ENCODE results near the gene BAG2. TPM values are rescaled to one million over a fixed set of nuclear protein-coding genes. Genes with fewer than 3 reads are reported as not detected.

Gene BAG2
- total RNA-seq, 1 donor from 2014 or later, result 7.3 TPM

DNA sequence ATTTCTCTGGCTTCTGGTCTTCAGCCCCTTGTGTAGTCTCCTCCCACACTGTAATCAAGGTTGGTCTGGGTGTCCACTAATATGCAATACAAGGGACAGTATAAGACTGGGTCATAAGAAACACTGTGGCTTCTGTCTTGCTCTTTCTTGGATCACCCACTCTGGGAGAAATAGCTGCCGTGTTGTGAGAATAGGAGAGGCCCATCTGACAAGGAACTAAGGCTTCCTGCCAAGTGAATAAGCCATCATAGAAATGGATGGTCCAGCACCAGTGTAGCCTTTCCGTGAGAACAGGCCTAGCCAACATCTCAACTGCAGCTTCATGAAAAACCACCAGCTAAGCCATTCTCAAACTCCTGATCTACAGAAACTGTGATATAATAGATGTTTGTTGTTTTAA is 23.3 kb downstream of the BAG2 start:
- no peaks in the 10 kb centered on the region for H3K9me3 ChIP-seq (ENCODE audit: control insufficient read depth in 3 of 3, low read length in 3 of 3)
- H3K9ac ChIP-seq (ENCODE audit: low read depth in 1 of 3, low read length in 3 of 3), result no peak overlapping the region
- no peak overlapping the region for H3K27ac ChIP-seq (ENCODE audit: low read depth, low read length)
- peaks cover 0 to 3% (median 0%) of the 10 kb centered on the region in 3 donors for H3K36me3 ChIP-seq (ENCODE audit: control insufficient read depth in 3 of 3, insufficient read depth in 3 of 3, low read length in 3 of 3)
- no peaks in the 10 kb centered on the region for H3K4me1 ChIP-seq (ENCODE audit: control insufficient read depth in 3 of 3, insufficient read depth in 3 of 3, low read length in 3 of 3)
- no peaks in the 10 kb centered on the region for H3K27me3 ChIP-seq (ENCODE audit: control insufficient read depth in 3 of 3, insufficient read depth in 3 of 3, low read length in 3 of 3)
- H3K4me3 ChIP-seq (ENCODE audit: low read length in 3 of 3), result no peak overlapping the region

DNA sequence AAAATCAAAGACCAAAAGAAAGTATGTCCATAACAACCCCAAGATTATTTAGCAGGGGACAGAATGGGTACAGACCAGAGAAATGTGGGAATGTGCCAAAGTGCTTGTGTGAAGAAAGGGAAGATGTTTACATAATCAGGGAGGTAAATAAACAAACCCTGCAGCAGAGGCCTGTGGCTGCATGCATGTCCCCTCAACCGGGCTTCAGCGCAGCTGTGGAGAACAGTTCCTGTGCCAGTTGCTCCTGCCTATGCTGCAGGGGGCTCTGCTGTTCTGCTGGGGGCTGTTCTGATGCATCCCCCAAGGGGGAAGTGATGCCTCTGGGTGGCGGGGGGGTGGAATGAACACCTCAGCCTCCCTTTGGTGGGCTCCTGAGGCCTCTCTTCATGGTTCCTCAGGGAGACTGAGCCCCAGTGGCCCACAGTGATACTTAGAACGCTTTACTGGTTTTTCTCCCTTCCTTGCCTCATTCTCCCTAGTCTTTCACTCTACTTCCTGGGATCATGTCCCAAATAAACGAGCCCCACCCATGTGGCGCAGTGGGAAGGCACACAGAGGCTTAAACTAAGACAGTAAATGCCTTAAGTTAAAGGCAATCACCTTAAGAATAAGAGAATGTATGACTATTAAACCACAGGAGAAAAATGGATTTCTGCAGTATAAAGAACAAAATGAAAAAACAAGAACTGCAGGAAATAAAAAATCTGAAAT is 27.0 kb downstream of the BAG2 start:
- no peaks in the 10 kb centered on the region for H3K9me3 ChIP-seq (ENCODE audit: control insufficient read depth in 3 of 3, low read length in 3 of 3)
- no peaks in the 10 kb centered on the region for H3K27me3 ChIP-seq (ENCODE audit: control insufficient read depth in 3 of 3, insufficient read depth in 3 of 3, low read length in 3 of 3)
- H3K36me3 ChIP-seq (ENCODE audit: control insufficient read depth in 3 of 3, insufficient read depth in 3 of 3, low read length in 3 of 3), result no peaks in the 10 kb centered on the region
- H3K27ac ChIP-seq (ENCODE audit: low read depth, low read length), result no peak overlapping the region
- H3K9ac ChIP-seq (ENCODE audit: low read depth in 1 of 3, low read length in 3 of 3), result no peak overlapping the region
- no peaks in the 10 kb centered on the region for H3K4me1 ChIP-seq (ENCODE audit: control insufficient read depth in 3 of 3, insufficient read depth in 3 of 3, low read length in 3 of 3)
- H3K4me3 ChIP-seq (ENCODE audit: low read length in 3 of 3), result no peak overlapping the region

DNA sequence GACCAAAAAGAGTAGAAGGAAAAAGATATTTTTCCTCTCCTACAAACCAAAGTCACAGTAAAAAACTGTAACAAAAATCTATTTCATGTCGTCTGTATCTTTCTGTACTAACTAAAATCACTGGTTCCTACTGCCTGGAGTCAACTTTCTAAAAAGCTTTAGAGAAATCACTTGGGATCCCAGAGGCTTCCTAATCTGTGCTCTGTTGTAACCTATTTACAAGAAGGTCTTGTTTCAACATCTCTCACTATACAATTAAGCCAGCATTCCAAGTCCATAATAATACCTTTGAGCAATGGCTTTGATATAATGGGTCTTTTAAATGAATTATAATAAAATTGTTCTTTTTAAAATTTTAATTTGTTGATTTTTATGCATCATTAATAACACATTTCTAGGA is 29.6 kb downstream of the BAG2 start:
- H3K27me3 ChIP-seq (ENCODE audit: control insufficient read depth in 3 of 3, insufficient read depth in 3 of 3, low read length in 3 of 3), result no peaks in the 10 kb centered on the region
- H3K4me3 ChIP-seq (ENCODE audit: low read length in 3 of 3), result no peak overlapping the region
- no peak overlapping the region for H3K9ac ChIP-seq (ENCODE audit: low read depth in 1 of 3, low read length in 3 of 3)
- no peaks in the 10 kb centered on the region for H3K4me1 ChIP-seq (ENCODE audit: control insufficient read depth in 3 of 3, insufficient read depth in 3 of 3, low read length in 3 of 3)
- no peak overlapping the region for H3K27ac ChIP-seq (ENCODE audit: low read depth, low read length)
- no peaks in the 10 kb centered on the region for H3K9me3 ChIP-seq (ENCODE audit: control insufficient read depth in 3 of 3, low read length in 3 of 3)
- no peaks in the 10 kb centered on the region for H3K36me3 ChIP-seq (ENCODE audit: control insufficient read depth in 3 of 3, insufficient read depth in 3 of 3, low read length in 3 of 3)

DNA sequence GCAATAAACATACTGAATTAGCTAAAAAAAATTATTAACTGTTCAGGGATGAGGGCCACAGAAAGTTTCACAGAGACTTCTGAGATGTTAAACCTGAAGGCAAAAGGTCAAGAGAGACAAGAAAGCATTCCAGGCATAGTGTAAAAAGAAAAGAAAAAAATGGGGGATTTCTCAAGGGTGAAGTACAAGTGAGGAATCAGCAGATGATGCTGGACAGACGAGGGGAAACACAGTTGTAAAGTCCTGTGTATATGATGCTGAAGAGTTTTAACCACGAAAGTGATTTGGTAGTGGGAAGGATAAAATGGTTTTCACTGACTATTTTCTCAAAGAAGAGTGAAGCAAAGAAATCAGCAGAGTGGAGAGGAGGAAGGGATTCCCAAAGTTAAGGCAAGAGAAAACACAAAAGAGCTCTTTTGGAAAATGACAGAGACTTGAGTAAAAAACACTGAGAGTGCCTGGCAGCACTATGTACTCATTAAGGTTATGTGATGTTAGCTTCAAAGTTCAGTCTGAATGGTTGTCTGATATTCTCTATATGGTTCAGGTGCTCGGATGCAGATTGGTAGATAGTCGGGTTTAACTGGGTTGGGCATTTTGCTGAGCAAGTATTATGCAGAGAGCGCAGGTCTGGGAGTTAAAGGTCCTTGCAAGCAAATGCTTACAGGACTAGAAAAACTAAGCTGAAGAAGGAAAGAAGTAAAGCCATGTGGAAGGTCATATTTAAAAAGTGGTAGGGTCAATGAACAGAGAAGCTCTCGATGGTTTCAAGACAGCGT is 33.6 kb downstream of the BAG2 start:
- no peaks in the 10 kb centered on the region for H3K9me3 ChIP-seq (ENCODE audit: control insufficient read depth in 3 of 3, low read length in 3 of 3)
- no peaks in the 10 kb centered on the region for H3K4me1 ChIP-seq (ENCODE audit: control insufficient read depth in 3 of 3, insufficient read depth in 3 of 3, low read length in 3 of 3)
- H3K27ac ChIP-seq (ENCODE audit: low read depth, low read length), result no peak overlapping the region
- no peaks in the 10 kb centered on the region for H3K36me3 ChIP-seq (ENCODE audit: control insufficient read depth in 3 of 3, insufficient read depth in 3 of 3, low read length in 3 of 3)
- H3K27me3 ChIP-seq (ENCODE audit: control insufficient read depth in 3 of 3, insufficient read depth in 3 of 3, low read length in 3 of 3), result no peaks in the 10 kb centered on the region
- H3K9ac ChIP-seq (ENCODE audit: low read depth in 1 of 3, low read length in 3 of 3), result no peak overlapping the region
- no peak overlapping the region for H3K4me3 ChIP-seq (ENCODE audit: low read length in 3 of 3)

DNA sequence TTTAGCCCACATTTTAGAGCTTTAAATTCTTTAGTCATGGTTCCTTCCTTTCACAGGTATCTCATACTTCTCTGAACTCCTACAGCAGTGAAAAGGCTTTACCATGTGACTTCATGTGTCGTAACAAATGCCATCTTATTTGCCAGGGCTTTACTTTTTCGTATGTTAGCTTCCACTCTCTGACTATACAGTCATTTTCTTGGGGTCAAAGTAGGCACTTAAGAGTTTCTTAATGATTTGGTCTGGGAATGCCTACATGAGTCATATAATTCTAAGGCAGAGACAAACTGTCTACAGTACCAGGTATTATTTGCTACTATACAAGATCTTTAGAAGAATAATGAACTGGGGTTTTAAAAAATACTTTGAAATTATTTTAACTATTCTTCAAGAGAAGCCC is 35.0 kb downstream of the BAG2 start:
- Histone ChIP-seq H3K4me3 (ENCODE audit: low read length in 3 of 3) (no peak overlapping the region), H3K9ac (ENCODE audit: low read depth in 1 of 3, low read length in 3 of 3) (no peak overlapping the region), H3K27ac (ENCODE audit: low read depth, low read length) (no peak overlapping the region), H3K4me1 (ENCODE audit: control insufficient read depth in 3 of 3, insufficient read depth in 3 of 3, low read length in 3 of 3) (no peaks in the 10 kb centered on the region), H3K9me3 (ENCODE audit: control insufficient read depth in 3 of 3, low read length in 3 of 3) (no peaks in the 10 kb centered on the region), H3K36me3 (ENCODE audit: control insufficient read depth in 3 of 3, insufficient read depth in 3 of 3, low read length in 3 of 3) (no peaks in the 10 kb centered on the region), H3K27me3 (ENCODE audit: control insufficient read depth in 3 of 3, insufficient read depth in 3 of 3, low read length in 3 of 3) (no peaks in the 10 kb centered on the region)

DNA sequence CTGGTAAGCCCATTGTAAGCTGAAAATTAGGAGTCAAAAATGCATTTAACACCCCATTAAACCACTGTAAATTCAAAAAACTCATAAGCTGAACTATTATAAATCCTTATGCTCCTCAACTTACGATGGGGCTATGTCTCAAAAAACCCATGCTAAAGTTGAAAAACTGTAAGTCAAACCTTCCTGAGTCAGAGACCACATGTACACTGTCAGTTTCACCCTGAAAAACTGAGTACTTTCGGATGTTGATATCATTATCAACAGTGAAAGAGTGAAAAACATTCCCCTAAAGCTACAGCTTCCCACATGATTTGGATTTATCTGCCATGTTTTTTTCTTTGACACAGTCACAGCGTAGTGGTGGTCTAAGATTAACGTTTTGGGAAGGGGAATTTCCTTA is 35.7 kb downstream of the BAG2 start:
- H3K36me3 ChIP-seq (ENCODE audit: control insufficient read depth in 3 of 3, insufficient read depth in 3 of 3, low read length in 3 of 3), result no peaks in the 10 kb centered on the region
- no peak overlapping the region for H3K9ac ChIP-seq (ENCODE audit: low read depth in 1 of 3, low read length in 3 of 3)
- no peak overlapping the region for H3K27ac ChIP-seq (ENCODE audit: low read depth, low read length)
- H3K4me3 ChIP-seq (ENCODE audit: low read length in 3 of 3), result no peak overlapping the region
- no peaks in the 10 kb centered on the region for H3K27me3 ChIP-seq (ENCODE audit: control insufficient read depth in 3 of 3, insufficient read depth in 3 of 3, low read length in 3 of 3)
- H3K4me1 ChIP-seq (ENCODE audit: control insufficient read depth in 3 of 3, insufficient read depth in 3 of 3, low read length in 3 of 3), result no peaks in the 10 kb centered on the region
- no peaks in the 10 kb centered on the region for H3K9me3 ChIP-seq (ENCODE audit: control insufficient read depth in 3 of 3, low read length in 3 of 3)

DNA sequence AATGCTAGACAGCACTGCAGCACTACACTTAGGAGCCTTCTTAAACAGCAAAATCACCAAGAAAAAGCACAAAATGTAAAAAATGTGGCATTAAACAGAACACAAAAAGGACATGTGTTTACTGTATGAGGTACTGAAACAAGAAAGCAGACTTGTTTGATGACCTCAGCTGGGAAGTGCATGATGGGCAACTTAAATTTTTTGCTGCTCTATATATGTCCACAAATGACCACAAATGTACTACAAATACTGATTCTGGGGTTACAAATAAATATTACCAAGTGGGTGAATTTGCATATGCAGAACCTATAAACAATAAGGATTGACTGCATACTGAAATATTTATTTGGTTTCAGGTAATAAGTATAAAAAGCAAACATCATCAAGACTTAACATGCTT is 36.9 kb downstream of the BAG2 start:
- no peaks in the 10 kb centered on the region for H3K4me1 ChIP-seq (ENCODE audit: control insufficient read depth in 3 of 3, insufficient read depth in 3 of 3, low read length in 3 of 3)
- no peaks in the 10 kb centered on the region for H3K36me3 ChIP-seq (ENCODE audit: control insufficient read depth in 3 of 3, insufficient read depth in 3 of 3, low read length in 3 of 3)
- H3K27ac ChIP-seq (ENCODE audit: low read depth, low read length), result no peak overlapping the region
- H3K9ac ChIP-seq (ENCODE audit: low read depth in 1 of 3, low read length in 3 of 3), result no peak overlapping the region
- no peak overlapping the region for H3K4me3 ChIP-seq (ENCODE audit: low read length in 3 of 3)
- H3K9me3 ChIP-seq (ENCODE audit: control insufficient read depth in 3 of 3, low read length in 3 of 3), result no peaks in the 10 kb centered on the region
- no peaks in the 10 kb centered on the region for H3K27me3 ChIP-seq (ENCODE audit: control insufficient read depth in 3 of 3, insufficient read depth in 3 of 3, low read length in 3 of 3)

DNA sequence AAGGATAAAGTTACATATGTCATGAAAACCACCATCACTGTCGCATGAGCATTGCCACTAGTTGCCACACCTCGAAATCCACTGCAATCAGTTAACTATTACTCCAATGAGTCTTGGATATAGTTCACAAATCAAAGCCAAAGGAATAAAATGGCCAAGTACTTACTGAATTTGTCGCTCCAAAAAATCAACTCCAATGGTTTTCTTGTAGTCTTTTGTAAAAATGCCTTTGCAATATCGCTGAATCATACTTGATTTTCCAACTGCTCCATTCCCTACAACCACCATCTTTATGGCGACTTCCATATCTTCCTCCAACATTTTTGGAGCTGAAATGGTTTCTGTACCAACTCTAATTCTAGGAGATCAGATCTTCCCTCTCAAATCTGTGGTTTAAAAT is 37.9 kb downstream of the BAG2 start:
- Histone ChIP-seq H3K4me3 (ENCODE audit: low read length in 3 of 3) (no peak overlapping the region), H3K27me3 (ENCODE audit: control insufficient read depth in 3 of 3, insufficient read depth in 3 of 3, low read length in 3 of 3) (no peaks in the 10 kb centered on the region), H3K9me3 (ENCODE audit: control insufficient read depth in 3 of 3, low read length in 3 of 3) (no peaks in the 10 kb centered on the region), H3K4me1 (ENCODE audit: control insufficient read depth in 3 of 3, insufficient read depth in 3 of 3, low read length in 3 of 3) (no peaks in the 10 kb centered on the region), H3K27ac (ENCODE audit: low read depth, low read length) (no peak overlapping the region), H3K9ac (ENCODE audit: low read depth in 1 of 3, low read length in 3 of 3) (no peak overlapping the region), H3K36me3 (ENCODE audit: control insufficient read depth in 3 of 3, insufficient read depth in 3 of 3, low read length in 3 of 3) (no peaks in the 10 kb centered on the region)

DNA sequence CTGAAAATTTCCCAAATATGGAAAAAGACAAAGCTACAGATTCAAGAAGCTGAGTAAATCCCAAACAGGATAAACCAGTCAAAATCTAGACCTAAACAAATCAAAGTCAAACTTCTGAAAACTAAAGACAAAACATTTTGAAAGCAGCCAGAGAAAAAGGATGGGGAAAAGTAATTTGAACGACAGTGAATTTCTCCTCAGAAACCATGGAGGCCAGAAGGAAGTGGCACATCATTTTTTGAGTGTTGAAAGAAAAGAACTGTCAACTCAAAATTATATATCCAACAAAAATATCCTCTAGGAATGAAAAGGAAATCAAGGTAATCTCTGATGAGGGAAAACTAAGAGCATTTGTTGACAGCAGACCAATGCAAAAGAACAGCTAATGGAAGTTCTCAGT is 43.1 kb downstream of the BAG2 start:
- no peak overlapping the region for H3K9ac ChIP-seq (ENCODE audit: low read depth in 1 of 3, low read length in 3 of 3)
- no peak overlapping the region for H3K27ac ChIP-seq (ENCODE audit: low read depth, low read length)
- H3K4me3 ChIP-seq (ENCODE audit: low read length in 3 of 3), result no peak overlapping the region
- no peaks in the 10 kb centered on the region for H3K27me3 ChIP-seq (ENCODE audit: control insufficient read depth in 3 of 3, insufficient read depth in 3 of 3, low read length in 3 of 3)
- no peaks in the 10 kb centered on the region for H3K36me3 ChIP-seq (ENCODE audit: control insufficient read depth in 3 of 3, insufficient read depth in 3 of 3, low read length in 3 of 3)
- no peaks in the 10 kb centered on the region for H3K9me3 ChIP-seq (ENCODE audit: control insufficient read depth in 3 of 3, low read length in 3 of 3)
- H3K4me1 ChIP-seq (ENCODE audit: control insufficient read depth in 3 of 3, insufficient read depth in 3 of 3, low read length in 3 of 3), result peaks cover 0 to 3% (median 0%) of the 10 kb centered on the region in 3 donors

DNA sequence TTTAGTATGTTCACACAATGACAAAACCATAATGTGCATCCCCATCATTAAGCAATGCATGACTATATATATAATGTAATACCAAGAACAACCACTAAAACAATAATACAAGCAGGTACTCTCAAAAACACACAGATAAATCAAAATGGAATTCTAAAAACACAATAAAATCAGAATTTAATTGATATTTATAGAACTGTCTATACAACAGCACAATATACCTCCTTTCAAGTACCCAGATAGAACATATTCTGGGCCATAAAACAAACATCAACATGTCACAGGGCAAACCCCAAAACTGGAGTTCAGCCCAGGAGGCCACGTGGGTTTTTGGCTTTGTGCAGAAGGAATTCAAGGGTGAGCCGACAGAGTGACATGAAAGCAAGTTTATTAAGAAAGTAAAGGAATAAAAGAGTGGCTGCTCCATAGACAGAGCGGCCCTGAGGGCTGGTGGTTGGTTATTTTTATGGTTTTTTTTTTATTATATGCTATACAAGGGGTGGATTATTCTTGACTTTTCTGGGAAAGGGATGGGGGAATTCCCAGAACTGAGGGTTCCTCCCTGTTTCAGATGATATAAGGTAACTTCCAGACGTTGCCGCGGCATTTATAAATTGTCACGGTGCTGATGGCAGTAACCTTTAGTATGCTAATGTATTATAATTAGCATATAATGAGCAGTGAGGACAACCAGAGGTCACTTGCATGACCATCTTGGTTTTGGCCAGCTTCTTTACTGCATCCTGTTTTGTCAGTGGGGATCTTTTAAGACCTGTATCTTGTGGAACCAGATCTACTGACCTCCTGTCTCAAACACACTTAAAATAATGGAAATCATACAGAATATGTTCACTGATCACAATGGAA is 44.3 kb downstream of the BAG2 start:
- H3K9me3 ChIP-seq (ENCODE audit: control insufficient read depth in 3 of 3, low read length in 3 of 3), result no peaks in the 10 kb centered on the region
- H3K4me3 ChIP-seq (ENCODE audit: low read length in 3 of 3), result no peak overlapping the region
- H3K36me3 ChIP-seq (ENCODE audit: control insufficient read depth in 3 of 3, insufficient read depth in 3 of 3, low read length in 3 of 3), result no peaks in the 10 kb centered on the region
- no peak overlapping the region for H3K9ac ChIP-seq (ENCODE audit: low read depth in 1 of 3, low read length in 3 of 3)
- H3K4me1 ChIP-seq (ENCODE audit: control insufficient read depth in 3 of 3, insufficient read depth in 3 of 3, low read length in 3 of 3), result peaks cover 2 to 8% (median 5%) of the 10 kb centered on the region in 3 donors
- no peak overlapping the region for H3K27ac ChIP-seq (ENCODE audit: low read depth, low read length)
- H3K27me3 ChIP-seq (ENCODE audit: control insufficient read depth in 3 of 3, insufficient read depth in 3 of 3, low read length in 3 of 3), result no peaks in the 10 kb centered on the region

All from skeletal muscle tissue (tissue), 4 donors.